GM12873 (cell line): ENCODE data around the gene JAG2.

Experiments used
- CTCF ChIP-seq: IDR thresholded peaks from 2 replicates; pipeline ENCODE4 v1.5.1; 2012; ENCODE audit warnings: low read depth, mild to moderate bottlenecking, moderate library complexity, low read length, control low read depth; ENCODE audit not compliant: insufficient read depth; ENCODE audit errors: missing control alignments

JAG2 gene

GRCh38 chr14:105091517-105092170, 76.9 kb downstream of the JAG2 start:
- TF ChIP-seq CTCF, result no peak

GRCh38 chr14:105091054-105091516, 77.5 kb downstream of the JAG2 start:
- no peak for TF ChIP-seq CTCF
